A204.1 (cell line): ENCODE data around the gene FAM8A1.
A peak's percentile ranks its signal among the peaks of the same experiment; 100 is the strongest.
"Not testable (repeated sequence)": the region's sequence is repeated elsewhere in the genome, so short reads cannot be mapped to it uniquely, and the experiment has no call there.

Experiments
- FAIRE-seq: peaks from 2 replicates; lab custom pipeline; 2012; peaks lifted over from hg19 to GRCh38; lab: Jason Lieb, UNC

FAM8A1 gene, protein sequence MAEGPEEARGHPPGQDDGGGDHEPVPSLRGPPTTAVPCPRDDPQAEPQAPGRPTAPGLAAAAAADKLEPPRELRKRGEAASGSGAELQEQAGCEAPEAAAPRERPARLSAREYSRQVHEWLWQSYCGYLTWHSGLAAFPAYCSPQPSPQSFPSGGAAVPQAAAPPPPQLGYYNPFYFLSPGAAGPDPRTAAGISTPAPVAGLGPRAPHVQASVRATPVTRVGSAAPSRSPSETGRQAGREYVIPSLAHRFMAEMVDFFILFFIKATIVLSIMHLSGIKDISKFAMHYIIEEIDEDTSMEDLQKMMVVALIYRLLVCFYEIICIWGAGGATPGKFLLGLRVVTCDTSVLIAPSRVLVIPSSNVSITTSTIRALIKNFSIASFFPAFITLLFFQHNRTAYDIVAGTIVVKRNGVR

DNA sequence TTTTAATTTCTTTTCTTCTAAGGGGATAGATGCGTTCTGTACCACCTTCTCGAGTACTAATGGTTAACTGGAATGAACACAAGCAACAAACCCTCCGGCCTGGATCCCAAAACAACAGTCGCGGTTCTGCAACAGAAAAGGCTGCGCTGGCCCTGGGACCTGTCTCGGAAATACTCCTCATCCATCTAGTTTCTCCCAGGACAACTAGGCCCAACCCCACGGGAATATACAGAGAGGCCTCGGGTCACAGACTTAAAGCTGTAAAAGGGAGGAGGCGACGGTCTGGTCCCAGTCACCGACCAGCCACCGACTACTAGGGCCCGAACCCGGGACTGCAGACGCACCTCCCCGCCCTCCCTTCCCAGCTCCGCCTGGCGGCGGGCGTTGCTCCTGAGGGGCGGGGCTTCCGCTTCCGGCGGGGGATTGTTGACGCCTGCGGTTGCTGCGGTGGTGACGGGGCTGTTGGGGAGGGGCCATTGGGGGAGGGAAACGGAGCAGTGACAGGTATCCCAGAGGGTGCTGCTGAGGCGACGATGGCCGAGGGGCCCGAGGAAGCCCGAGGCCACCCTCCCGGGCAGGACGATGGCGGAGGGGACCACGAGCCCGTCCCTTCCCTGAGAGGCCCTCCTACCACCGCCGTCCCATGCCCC lies at the start of gene FAM8A1:
TSS of gene FAM8A1 (plus strand) at position 426 of the 650 bp plus-strand sequence. CDS start at position 534, 108 bp downstream.
- peak; percentile 49 for FAIRE-seq

GRCh38 chr6:17551383-17551958 lies 48.6 kb upstream of the FAM8A1 start:
- no peak for FAIRE-seq

GRCh38 chr6:17552861-17553260 lies 47.2 kb upstream of the FAM8A1 start:
- no peak for FAIRE-seq

DNA sequence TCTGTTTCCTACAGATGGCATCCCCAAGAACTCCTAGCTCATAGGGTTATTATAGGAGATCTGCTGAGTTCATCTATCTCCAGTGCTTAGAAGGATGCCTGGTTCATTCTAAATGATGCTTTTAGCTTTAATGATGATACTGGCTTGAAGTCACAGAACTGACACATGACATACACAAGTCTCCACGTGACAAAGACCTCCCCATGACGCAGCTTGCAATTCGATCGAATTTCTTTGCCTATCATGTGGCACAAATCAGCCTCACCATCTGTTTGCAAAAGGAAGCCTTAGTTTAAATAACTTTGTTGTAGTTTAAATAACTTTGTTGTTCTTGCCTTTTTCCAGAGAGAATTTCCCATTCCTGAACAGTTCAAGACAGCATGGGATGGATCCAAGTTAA lies 44.1 kb upstream of the FAM8A1 start:
- no peak for FAIRE-seq

DNA sequence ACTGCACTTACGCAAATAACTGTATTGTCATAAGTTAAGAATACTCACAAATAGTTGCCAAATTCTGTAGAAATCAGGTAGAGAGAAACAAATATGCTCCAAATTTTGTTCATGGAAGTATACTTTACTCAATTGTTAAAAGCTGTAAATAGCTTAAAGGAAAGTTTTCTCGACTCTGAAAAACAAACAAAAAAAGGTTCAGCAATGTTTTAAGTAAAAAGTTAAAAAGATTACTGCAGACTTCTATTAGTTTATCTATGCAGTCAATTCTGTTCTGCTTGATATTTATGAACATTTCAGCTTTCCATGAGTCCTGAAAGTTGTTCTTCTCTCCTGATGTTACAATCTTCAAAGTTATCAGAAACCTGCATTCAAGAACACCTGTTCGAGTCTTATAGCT lies 37.5 kb upstream of the FAM8A1 start:
- FAIRE-seq, result no peak

DNA sequence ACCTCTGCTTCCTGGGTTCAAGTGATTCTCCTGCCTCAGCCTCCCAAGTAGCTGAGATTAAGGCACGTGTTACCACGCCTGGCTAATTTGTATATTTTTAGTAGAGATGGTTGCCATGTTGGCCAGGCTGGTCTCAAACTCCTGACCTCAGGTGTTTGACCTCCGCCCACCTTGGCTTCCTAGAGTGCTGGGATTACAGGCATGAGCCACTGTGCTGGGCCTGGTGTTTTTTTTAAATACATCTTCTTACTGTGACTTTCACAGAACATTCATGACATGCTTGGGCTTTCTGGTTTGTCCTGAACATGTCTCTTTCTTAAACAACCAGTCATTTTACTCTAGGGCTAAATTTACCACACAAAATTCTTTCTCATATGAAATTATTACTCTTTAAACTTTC lies 34.7 kb upstream of the FAM8A1 start:
- FAIRE-seq, result no peak

- no peak for FAIRE-seq
Observed at GRCh38 chr6:17574866-17575560, 25.1 kb upstream of the FAM8A1 start.

DNA sequence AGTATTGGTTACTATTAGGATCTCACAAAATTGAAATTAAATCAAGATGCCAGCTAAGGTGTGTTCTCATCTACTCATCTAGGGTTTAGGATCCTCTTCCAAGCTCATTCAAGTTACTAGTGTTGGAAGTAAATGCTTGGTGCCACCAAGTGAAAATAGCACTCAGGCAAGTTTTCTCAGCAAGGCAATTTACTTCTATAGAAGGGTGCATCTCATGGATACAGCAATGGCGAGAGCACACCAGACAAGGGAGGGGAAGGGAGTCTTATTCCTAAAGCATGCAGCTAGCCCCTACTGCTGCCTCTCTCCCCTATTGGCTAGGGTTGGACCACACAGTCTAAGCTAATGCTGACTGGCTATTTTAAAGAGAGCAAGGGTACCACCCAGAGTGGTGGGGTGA lies 23.0 kb upstream of the FAM8A1 start:
- no peak for FAIRE-seq

GRCh38 chr6:17580518-17581048 lies 19.5 kb upstream of the FAM8A1 start:
- no peak for FAIRE-seq

DNA sequence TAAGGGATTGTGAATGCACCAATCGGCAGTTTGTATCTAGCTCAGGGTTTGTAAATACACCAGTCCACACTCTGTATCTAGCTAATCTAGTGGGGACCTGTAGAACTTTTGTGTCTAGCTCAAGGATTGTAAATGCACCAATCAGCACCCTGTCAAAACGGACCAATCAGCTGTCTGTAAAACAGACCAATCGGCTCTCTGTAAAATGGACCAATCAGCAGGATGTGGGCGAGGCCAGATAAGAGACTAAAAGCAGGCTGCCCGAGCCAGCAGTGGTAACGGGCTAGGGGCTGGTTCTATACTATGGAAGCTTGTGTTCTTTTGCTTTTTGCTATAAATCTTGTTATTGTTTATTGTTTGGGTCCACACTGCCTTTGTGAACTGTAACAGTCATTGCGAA lies 18.8 kb upstream of the FAM8A1 start:
- not testable (repeated sequence) for FAIRE-seq

GRCh38 chr6:17583811-17584210 lies 16.3 kb upstream of the FAM8A1 start:
- FAIRE-seq, result no peak

DNA sequence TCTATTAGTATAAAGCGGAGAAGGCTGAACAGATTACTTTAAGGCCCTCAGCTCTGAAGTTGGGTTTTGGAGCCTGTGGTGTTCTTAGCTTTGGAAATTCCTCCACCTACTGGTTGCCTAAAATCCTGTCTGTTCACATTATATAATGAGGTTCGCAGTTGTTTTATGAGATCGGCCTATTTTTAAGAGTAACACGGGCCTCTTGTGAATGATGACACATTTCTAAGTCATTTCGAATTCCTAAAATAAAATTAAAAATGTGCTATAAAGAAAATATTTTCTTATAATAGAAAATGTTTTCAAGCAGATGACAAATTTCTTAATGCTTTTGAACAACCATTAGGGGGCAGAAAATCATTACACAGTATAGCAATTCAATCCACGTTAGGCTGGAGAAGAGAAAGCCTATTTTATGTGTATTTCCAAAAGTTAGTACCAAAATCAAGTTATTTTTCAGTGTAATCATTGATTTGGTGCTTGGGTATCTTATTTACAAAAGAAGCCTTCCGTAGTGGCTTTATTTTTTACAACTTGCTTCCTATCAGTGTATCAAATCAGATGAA lies 15.8 kb upstream of the FAM8A1 start:
- peak; percentile 87 for FAIRE-seq

- no peak for FAIRE-seq
Observed at GRCh38 chr6:17585766-17586490, 14.2 kb upstream of the FAM8A1 start.

GRCh38 chr6:17586623-17587022 lies 13.5 kb upstream of the FAM8A1 start:
- FAIRE-seq, result not testable (repeated sequence)

DNA sequence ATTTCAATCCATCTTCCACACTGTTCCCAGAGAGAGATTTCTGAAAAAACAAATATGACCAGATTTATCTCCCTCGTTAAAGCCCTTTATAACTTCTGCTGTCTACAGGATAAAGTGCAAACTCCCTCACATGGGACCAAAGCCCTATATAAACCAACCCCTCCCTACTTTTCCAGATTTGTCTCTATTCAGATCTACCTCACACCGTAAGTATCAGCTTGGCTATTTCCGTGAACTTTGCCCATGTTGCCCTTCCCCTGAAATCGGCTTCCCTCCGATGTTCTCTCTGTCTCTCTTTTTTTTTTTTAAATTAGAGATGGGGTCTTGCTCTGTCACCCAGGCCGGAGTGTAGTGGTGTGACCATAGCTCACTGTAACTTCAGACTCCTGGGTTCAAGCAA lies 12.1 kb upstream of the FAM8A1 start:
- no peak for FAIRE-seq

- no peak for FAIRE-seq
Observed at GRCh38 chr6:17589406-17590096, 10.6 kb upstream of the FAM8A1 start.

- no peak for FAIRE-seq
Observed at GRCh38 chr6:17591287-17591686, 8.8 kb upstream of the FAM8A1 start.

GRCh38 chr6:17593246-17593645 lies 6.9 kb upstream of the FAM8A1 start:
- FAIRE-seq, result no peak

DNA sequence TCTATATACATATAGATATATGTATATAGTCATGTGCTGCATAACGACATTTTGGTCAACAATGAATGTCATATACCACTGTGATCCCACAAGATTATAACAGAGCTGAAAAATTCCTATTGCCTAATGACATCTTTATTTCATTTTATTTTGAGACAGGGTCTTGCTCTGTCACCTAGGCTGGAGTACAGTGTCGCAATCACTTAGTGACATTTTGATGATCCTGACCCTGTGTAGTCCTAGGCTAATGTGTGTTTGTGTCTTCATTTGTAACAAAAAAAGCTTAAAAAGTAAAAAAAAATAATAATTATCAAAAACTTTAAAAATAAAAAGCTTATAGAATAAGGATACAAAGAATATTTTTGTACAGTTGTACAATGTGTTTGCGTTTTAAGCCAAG lies 4.0 kb upstream of the FAM8A1 start:
- peak; percentile 56 for FAIRE-seq

DNA sequence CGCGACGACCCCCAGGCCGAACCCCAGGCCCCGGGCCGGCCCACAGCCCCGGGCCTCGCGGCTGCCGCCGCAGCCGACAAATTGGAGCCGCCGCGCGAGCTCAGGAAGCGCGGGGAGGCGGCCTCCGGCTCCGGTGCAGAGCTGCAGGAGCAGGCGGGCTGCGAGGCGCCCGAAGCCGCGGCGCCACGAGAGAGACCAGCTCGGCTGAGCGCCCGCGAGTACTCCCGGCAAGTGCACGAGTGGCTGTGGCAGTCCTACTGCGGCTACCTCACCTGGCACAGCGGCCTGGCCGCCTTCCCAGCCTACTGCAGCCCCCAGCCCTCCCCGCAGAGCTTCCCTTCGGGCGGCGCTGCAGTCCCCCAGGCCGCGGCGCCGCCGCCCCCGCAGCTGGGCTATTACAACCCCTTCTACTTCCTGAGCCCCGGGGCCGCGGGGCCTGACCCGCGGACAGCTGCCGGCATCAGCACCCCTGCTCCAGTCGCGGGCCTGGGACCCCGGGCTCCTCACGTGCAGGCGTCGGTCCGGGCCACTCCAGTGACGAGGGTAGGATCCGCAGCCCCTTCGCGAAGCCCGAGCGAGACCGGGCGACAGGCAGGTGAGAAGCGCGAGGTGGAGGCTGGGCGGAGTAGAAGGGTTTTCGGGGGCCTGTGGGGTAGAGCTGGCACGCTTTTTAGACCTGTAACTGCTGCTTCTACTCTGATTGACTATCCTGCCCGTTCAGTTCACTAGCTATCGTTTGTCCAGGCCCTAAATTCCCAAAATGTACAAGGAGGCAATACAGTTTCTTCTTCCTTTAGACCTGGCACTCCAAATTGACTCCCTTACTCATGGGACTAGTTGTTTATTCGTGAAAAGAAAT lies 654 bp downstream of the FAM8A1 start:
- FAIRE-seq, result no peak
